Right atrium auricular region (tissue), 2 donors: ENCODE results near the gene CA5A. TPM values are rescaled to one million over a fixed set of nuclear protein-coding genes. Genes with fewer than 3 reads are reported as not detected.
"Not testable (repeated sequence)": the region's sequence is repeated elsewhere in the genome, so short reads cannot be mapped to it uniquely, and the experiment has no call there.

ENCODE experiments used
- DNase-seq: peaks from one replicate; pipeline ENCODE4 v3.0.0-alpha.2; 2019; ENCODE audit warnings: low spot score
- H3K27ac ChIP-seq, 2 donors: fragments of 200-600 bp; sonication (generic); 1 replicate in 1 of 2; 2 replicates in 1 of 2; pipeline ENCODE4 v1.5.1; 2016 to 2019
- H3K27me3 ChIP-seq, 2 donors: fragments of 200-600 bp; sonication (generic); one replicate each; pipeline versions ENCODE4 v1.5.1 to v1.6.0; 2017 to 2019
- H3K36me3 ChIP-seq: fragments of 200-600 bp; sonication (generic); one replicate; pipeline ENCODE4 v1.5.1; 2016
- H3K4me1 ChIP-seq, 2 donors: fragments of 200-600 bp; sonication (generic); one replicate each; pipeline versions ENCODE4 v1.5.1 to v1.6.0; 2017 to 2019
- H3K4me3 ChIP-seq, 2 donors: fragments of 200-600 bp; sonication (generic); 1 replicate in 1 of 2; 2 replicates in 1 of 2; pipeline ENCODE4 v1.5.1; 2017 to 2019; ENCODE audit warnings: mild to moderate bottlenecking in 1 of 2, moderate library complexity in 1 of 2
- H3K9me3 ChIP-seq, 2 donors: fragments of 200-600 bp; sonication (generic); one replicate each; pipeline ENCODE4 v1.5.1; 2019
- total RNA-seq, 2 donors: library from RNA; depleted of rRNA; stranded (reverse); fragments of >200 nt; gene quantifications; one replicate each; pipeline ENCODE4 v1.1.0, GENCODE V29; 2016
- TF ChIP-seq, protein P1 (sequence below), 2 donors: fragments of 200-600 bp; sonication (generic); IDR thresholded peaks; one replicate each; pipeline ENCODE4 v1.5.1; 2019; ENCODE audit warnings: antibody characterized with exemption in 2 of 2

Gene CA5A
- total RNA-seq = not detected

DNA sequence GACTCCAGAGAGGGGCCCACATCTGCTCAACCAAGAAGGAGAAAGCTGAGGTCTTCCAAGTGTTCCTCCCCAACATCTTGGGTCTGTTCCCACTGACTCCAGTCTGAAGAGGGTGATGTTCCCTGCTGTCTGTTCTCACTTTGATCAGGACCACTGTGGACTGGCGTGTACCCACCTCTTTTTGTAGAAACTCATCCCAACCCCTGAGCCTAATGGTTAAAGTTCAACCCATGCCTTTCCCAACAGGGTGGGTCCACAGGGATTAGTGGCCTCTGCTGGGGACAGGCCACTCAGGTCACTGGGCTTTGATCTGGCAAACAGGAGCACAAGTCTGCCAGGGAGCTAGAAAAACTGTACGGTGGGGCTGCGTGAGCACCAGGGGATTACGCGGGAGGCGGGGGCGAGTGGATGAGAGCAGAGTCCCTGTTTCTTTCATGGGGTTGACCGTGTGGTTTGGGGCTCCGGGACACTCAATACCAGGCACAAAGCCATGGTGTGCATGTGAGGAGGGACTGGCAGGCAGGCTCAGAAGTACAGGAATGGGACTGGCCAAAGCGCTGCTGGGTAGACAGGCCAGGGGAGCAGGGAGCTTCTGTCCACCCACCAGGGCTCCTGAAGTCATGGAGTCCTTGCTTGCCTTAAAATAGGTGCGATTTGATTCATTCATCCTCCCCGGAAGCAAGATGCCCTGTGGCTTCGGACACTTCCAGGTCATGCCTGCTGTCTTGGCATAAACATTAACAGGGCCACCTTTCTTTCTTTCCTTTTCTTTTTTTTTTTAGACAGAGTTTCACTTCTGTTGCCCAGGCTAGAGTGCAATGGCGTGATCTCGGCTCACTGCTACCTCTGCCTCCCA is at the start of gene CA5A:
CA5A (minus strand) TSS at position 155 of the 856 bp plus-strand sequence; CDS start at position 76, 79 bp downstream.
- Histone ChIP-seq H3K4me1 (no peaks in the 10 kb centered on the region), H3K4me3 (no peak within 1 kb of the TSS), H3K9me3 (no peaks in the 10 kb centered on the region), H3K27me3 (no peaks in the 10 kb centered on the region), H3K36me3 (no peaks in the 10 kb centered on the region), H3K27ac (no peak within 1 kb of the TSS)
- DNase-seq = no peak
- TF ChIP-seq, protein P1, sequence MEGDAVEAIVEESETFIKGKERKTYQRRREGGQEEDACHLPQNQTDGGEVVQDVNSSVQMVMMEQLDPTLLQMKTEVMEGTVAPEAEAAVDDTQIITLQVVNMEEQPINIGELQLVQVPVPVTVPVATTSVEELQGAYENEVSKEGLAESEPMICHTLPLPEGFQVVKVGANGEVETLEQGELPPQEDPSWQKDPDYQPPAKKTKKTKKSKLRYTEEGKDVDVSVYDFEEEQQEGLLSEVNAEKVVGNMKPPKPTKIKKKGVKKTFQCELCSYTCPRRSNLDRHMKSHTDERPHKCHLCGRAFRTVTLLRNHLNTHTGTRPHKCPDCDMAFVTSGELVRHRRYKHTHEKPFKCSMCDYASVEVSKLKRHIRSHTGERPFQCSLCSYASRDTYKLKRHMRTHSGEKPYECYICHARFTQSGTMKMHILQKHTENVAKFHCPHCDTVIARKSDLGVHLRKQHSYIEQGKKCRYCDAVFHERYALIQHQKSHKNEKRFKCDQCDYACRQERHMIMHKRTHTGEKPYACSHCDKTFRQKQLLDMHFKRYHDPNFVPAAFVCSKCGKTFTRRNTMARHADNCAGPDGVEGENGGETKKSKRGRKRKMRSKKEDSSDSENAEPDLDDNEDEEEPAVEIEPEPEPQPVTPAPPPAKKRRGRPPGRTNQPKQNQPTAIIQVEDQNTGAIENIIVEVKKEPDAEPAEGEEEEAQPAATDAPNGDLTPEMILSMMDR (IDR thresholded peaks at IDR 0.05) = no peak

DNA sequence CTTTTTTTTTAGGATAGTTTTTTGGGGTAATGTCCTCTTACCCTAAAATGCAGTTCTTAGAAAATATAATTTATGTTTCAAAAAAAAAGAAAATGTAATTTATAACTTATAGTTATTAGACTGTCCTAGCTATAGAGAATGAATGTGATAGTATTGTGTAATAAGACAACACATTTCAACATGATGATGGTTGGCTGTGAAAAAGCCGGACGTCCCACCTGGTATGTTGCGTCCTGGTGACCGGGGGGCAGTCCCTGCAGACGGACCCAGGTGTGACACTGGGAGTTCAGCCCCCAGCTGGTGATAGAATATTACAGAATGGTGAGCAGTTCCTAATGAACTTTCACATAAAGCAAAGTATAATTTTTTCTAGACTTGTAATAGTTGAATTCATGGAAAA is 49.2 kb upstream of the CA5A start:
- H3K27me3 ChIP-seq, H3K9me3 ChIP-seq, H3K27ac ChIP-seq, H3K4me1 ChIP-seq, H3K4me3 ChIP-seq, DNase-seq: not testable (repeated sequence)
- H3K36me3 ChIP-seq = peaks cover 25% of the 10 kb centered on the region

DNA sequence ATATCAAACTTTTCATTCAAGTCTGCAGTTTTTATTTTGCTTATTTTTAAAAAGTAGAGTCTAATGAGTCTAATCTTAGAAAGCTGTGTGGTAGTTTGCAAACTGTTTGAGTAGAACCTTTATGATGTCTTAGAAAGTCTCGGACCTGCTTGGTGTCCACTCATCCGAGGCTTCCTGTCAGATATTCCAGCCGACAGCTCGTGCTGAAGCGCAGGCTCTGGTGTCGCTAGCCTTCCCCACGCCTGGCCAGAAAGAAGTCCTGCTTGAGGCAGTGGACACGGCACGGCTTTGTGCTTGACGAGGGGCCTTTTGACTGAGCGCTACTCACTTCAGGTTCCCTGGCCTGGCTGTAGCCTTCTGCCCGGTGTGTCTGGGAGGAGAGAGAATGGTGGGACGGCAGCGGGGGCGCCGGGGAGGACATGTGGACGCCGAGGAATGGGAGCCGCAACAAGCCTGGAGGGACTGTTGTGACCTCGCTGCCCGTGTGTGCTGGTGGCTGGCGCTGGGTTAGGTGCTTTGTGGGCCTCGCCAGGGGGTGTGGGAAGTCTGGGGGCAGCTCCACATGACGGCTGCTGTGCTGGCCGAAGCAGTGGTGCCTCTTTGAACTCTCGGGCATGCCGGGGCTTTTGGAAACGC is 48.4 kb upstream of the CA5A start:
- H3K4me1 ChIP-seq = no peaks in the 10 kb centered on the region
- peaks cover 25% of the 10 kb centered on the region for H3K36me3 ChIP-seq
- H3K27ac ChIP-seq = no peak overlapping the region
- no peaks in the 10 kb centered on the region for H3K9me3 ChIP-seq
- no peak for DNase-seq
- H3K4me3 ChIP-seq = no peak overlapping the region
- TF ChIP-seq, protein P1 (IDR thresholded peaks at IDR 0.05) = no peak
- H3K27me3 ChIP-seq = no peaks in the 10 kb centered on the region

DNA sequence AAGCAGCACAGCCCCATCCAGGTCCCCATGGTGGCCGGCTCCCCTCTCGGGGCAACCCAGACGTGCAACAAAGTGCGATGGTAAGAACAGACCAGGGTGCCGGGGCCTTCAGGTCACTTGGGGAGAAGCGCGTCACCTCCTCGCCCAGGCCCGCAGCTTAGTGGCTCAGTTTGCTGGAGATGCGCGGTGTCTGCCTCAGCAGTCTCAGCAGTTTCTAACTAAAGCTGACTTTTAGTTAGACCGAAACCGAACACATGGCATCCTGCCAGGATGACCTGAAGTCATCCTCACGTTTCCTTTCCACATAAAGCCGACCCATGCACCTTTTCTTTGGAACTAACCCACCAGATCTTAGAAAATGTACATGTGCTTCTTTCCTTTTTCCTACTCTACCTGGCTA is 47.9 kb upstream of the CA5A start:
- H3K36me3 ChIP-seq = peaks cover 25% of the 10 kb centered on the region
- DNase-seq = not testable (repeated sequence)

DNA sequence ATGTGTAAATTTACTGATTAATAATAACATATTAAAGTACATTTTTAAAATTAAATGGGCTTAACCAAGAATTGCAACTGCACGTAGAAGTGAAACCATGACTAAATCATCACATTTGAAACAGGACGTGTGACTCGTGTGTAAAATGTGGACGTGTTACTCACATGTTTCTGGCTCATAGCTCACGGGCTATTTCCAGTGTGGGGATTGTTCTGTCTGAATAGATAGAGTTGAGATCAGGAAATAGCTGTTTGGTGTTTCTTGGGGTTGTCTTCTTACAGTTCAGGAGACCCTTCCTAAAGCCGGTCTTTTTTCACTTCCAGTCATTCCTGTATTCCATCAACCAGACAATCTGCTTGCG is 47.4 kb upstream of the CA5A start:
- peaks cover 25% of the 10 kb centered on the region for H3K36me3 ChIP-seq
- not testable (repeated sequence) for DNase-seq, H3K9me3 ChIP-seq, H3K4me1 ChIP-seq, H3K27ac ChIP-seq, H3K27me3 ChIP-seq, H3K4me3 ChIP-seq

More for the DNA sequence above, 47.9 kb upstream of the CA5A start:
- not testable (repeated sequence) for H3K4me1 ChIP-seq, H3K9me3 ChIP-seq, H3K27ac ChIP-seq, H3K4me3 ChIP-seq, H3K27me3 ChIP-seq

DNA sequence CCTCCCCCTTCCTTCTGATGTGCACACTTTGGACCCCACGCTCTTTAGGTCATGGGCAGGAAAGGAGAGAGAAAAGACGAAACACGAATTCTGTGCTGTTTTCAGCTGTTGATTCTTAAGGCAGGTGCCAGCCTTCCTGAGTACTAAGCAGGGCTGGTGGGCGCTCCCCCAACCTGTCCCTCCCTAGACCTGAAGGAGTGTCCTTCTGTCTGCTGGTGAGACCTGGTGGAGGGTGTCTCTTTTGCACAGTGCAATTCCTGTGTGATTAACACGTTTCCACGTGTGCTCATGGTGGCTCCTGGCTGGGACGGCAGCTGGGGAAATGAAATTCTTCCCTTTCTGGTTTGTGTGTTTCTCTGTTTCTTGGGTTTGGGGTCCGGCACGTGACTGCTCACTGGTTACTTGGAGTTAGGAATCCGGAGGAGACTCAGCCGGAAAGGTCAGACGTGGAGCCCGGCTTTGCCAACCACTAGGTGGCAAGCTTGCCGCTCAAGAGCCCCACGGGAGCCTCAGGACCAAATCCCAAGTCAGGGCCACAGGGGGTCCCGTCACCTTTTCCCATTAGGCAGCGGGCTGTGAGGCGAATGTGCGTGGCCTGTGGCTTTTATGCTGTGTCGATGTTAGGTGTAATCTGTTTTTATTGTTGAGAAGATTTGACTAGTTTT is 46.9 kb upstream of the CA5A start:
- not testable (repeated sequence) for H3K4me1 ChIP-seq, H3K9me3 ChIP-seq, H3K27me3 ChIP-seq, H3K27ac ChIP-seq, H3K4me3 ChIP-seq, DNase-seq
- peaks cover 25% of the 10 kb centered on the region for H3K36me3 ChIP-seq
- TF ChIP-seq, protein P1 (IDR thresholded peaks at IDR 0.05) = peak; percentile 34 to 64

DNA sequence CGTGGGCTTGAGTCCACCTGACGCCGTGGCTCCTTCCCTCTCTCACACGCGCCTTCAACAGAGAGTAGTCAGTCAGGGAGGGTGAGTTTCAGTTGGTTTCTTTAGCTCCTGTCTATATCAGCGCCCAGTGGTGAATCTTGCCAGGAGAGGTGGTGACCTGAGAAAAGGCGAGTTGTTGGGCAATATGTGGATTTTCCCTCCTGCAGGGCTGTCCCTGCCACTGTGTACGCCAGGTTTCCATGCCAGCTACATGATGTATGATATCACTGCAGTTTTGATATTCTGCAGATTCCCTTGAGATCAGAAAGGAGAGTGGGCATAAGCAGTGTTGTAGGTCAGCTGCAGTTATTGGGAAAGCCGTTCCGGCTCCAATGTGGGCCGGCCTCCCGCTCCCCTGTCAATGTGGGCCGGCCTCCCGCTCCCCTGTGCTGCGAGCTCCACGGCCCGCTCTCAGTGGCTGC is 46.3 kb upstream of the CA5A start:
- Histone ChIP-seq H3K36me3 (peaks cover 25% of the 10 kb centered on the region), H3K4me1 (no peaks in the 10 kb centered on the region), H3K27ac (no peak overlapping the region), H3K9me3 (no peaks in the 10 kb centered on the region), H3K27me3 (no peaks in the 10 kb centered on the region), H3K4me3 (no peak overlapping the region)
- no peak for DNase-seq
- TF ChIP-seq, protein P1 (IDR thresholded peaks at IDR 0.05) = no peak

DNA sequence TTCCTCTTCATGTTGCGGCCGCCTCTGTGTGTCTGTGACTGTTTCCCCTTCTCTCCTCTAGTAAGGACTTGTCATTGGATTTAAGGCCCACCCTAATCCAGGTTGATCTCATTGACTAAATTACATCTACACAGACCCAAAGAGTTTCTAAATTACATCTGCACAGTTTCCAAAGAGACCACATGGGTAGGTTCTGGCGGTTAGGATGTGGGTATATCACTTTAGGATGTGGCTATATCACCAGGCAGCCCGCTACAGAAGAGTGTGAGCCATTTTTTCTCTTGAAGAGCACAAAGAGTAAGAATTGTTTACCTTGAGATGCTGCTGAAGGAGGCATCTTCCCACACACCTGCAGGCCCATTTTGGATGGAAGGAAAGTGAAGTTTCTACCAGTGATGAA is 45.0 kb upstream of the CA5A start:
- H3K4me1 ChIP-seq, H3K9me3 ChIP-seq, H3K27me3 ChIP-seq, H3K4me3 ChIP-seq, H3K27ac ChIP-seq, DNase-seq: not testable (repeated sequence)
- peaks cover 25% of the 10 kb centered on the region for H3K36me3 ChIP-seq

DNA sequence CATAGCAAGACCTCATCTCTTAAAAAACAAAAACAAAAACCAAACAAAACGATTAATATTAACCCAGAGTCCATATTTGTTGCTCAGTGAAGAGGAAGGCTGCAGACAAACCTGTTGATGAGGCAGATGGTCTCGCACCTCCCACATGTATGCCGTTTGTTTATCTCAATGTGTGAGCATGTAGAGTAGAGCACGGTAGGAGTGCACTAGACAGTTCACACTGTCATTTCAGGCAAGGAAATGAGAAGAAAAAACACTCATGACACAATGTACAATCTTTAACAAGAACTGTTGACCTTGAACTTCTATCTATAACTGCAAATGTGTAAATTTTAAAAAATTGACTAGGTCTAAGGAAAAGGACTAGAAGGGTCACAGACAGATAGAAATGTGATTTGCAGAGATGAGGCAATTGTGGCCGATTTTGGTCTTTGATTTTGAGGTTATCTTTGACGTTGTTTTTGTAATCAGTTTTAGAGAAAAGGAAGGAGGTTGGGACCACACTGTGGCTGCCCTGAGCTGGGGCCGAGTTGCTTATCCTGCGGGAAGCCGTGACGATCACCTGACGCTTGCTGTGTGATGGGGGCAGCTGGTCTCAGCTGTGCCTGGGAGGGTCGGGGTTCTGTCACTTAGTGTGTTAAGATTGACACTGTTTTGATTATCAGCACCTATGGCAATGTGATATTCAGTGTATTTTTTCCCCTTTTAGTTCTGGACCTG is 43.7 kb upstream of the CA5A start:
- H3K4me3 ChIP-seq, DNase-seq, H3K4me1 ChIP-seq, H3K27me3 ChIP-seq, H3K9me3 ChIP-seq, H3K27ac ChIP-seq: not testable (repeated sequence)
- peaks cover 25% of the 10 kb centered on the region for H3K36me3 ChIP-seq
